GM23248 (cell line): Measurements from ENCODE around the gene ICAM1. TPM values are rescaled to one million over a fixed set of nuclear protein-coding genes. Genes with fewer than 3 reads are reported as not detected.
"Not testable (repeated sequence)": the region's sequence is repeated elsewhere in the genome, so short reads cannot be mapped to it uniquely, and the experiment has no call there.

Experiments
- DNase-seq: peaks from one replicate; pipeline ENCODE4 v3.0.0-alpha.2; 2015
- H2AFZ ChIP-seq: fragments of 200-600 bp; sonication (generic); 2 replicates; pipeline ENCODE4 v1.6.1; 2016; ENCODE audit warnings: antibody characterized with exemption
- H3F3A ChIP-seq: fragments of 200-600 bp; sonication (generic); 2 replicates; pipeline ENCODE4 v1.6.1; 2016; ENCODE audit warnings: mild to moderate bottlenecking, antibody characterized with exemption, mixed run types; ENCODE audit not compliant: insufficient read depth
- H3K27ac ChIP-seq: fragments of 200-600 bp; sonication (generic); 2 replicates; pipeline ENCODE4 v1.5.1; 2016; ENCODE audit warnings: mild to moderate bottlenecking
- H3K27me3 ChIP-seq: fragments of 200-600 bp; sonication (generic); replicated peaks from 2 replicates; pipeline ENCODE4 v1.6.1; 2016; ENCODE audit warnings: mild to moderate bottlenecking; ENCODE audit not compliant: insufficient read depth
- H3K36me3 ChIP-seq: fragments of 200-600 bp; sonication (generic); 2 replicates; pipeline ENCODE4 v1.6.1; 2016; ENCODE audit warnings: low read depth, mild to moderate bottlenecking
- H3K4me1 ChIP-seq: fragments of 200-600 bp; sonication (generic); 2 replicates; pipeline ENCODE4 v1.6.1; 2016; ENCODE audit warnings: mild to moderate bottlenecking; ENCODE audit not compliant: insufficient read depth
- H3K4me2 ChIP-seq: fragments of 200-600 bp; sonication (generic); one replicate; pipeline ENCODE4 v1.6.1; 2016; ENCODE audit warnings: mild to moderate bottlenecking; ENCODE audit not compliant: unreplicated experiment
- H3K4me3 ChIP-seq: fragments of 200-600 bp; sonication (generic); 2 replicates; pipeline ENCODE4 v1.5.1; 2016; ENCODE audit warnings: mild to moderate bottlenecking
- H3K79me2 ChIP-seq: fragments of 200-600 bp; sonication (generic); 2 replicates; pipeline ENCODE4 v1.6.1; 2016; ENCODE audit warnings: mild to moderate bottlenecking; ENCODE audit not compliant: insufficient read depth
- H3K9ac ChIP-seq: fragments of 200-600 bp; sonication (generic); 2 replicates; pipeline ENCODE4 v1.6.1; 2016; ENCODE audit warnings: mild to moderate bottlenecking
- H3K9me2 ChIP-seq: fragments of 200-600 bp; sonication (generic); 2 replicates; pipeline ENCODE4 v1.6.1; 2016; ENCODE audit warnings: mixed run types, mild to moderate bottlenecking, moderate library complexity; ENCODE audit not compliant: insufficient read depth
- H3K9me3 ChIP-seq: fragments of 200-600 bp; sonication (generic); one replicate; pipeline ENCODE4 v1.6.1; 2017; ENCODE audit warnings: low read depth
- H4K20me1 ChIP-seq: fragments of 200-600 bp; sonication (generic); 2 replicates; pipeline ENCODE4 v1.6.0; 2016; ENCODE audit not compliant: insufficient read depth
- EZH2 ChIP-seq: fragments of 200-600 bp; sonication (generic); IDR thresholded peaks from 2 replicates; pipeline ENCODE4 v1.6.1; 2018; ENCODE audit warnings: antibody characterized with exemption, mild to moderate bottlenecking; ENCODE audit not compliant: insufficient read depth, poor library complexity, severe bottlenecking
- EZH2phosphoT487 ChIP-seq: fragments of 200-600 bp; sonication (generic); IDR thresholded peaks from 2 replicates; pipeline ENCODE4 v1.6.1; 2018; ENCODE audit warnings: antibody characterized with exemption, moderate library complexity, mild to moderate bottlenecking, low read depth; ENCODE audit not compliant: insufficient read depth
- WGBS, 2 experiments: methylation state at CpG; one replicate each; pipeline ENCODE4 v1.1.6; 2015 to 2017; ENCODE audit warnings: low lambda C conversion rate in 2 of 2, low coverage in 1 of 2; ENCODE audit errors: missing lambda C conversion rate in 2 of 2; 5-methylcytosine and 5-hydroxymethylcytosine counted together
- in situ Hi-C: fragments of 300-500 bp; cut with MboI; formaldehyde crosslinking; loops from 2 replicates; pipeline ENCODE4 v1.15.0; 2020
- polyA plus RNA-seq: library from polyadenylated mRNA; unstranded; fragments of >200 nt; fragmentation: Nextera tagmentation; extraction: Ambion mirVana; gene quantifications from 2 replicates; pipeline ENCODE4 v1.2.1, GENCODE V29; 2016
- total RNA-seq: library from RNA; depleted of rRNA; stranded (reverse); fragments of >200 nt; shearing (Covaris generic); gene quantifications from 2 replicates; pipeline ENCODE4 v1.2.3, GENCODE V29; 2014

ICAM1 gene
- total and polyA plus RNA-seq, 2 experiments from 2014 or later: 21.6 to 23.6 TPM

DNA sequence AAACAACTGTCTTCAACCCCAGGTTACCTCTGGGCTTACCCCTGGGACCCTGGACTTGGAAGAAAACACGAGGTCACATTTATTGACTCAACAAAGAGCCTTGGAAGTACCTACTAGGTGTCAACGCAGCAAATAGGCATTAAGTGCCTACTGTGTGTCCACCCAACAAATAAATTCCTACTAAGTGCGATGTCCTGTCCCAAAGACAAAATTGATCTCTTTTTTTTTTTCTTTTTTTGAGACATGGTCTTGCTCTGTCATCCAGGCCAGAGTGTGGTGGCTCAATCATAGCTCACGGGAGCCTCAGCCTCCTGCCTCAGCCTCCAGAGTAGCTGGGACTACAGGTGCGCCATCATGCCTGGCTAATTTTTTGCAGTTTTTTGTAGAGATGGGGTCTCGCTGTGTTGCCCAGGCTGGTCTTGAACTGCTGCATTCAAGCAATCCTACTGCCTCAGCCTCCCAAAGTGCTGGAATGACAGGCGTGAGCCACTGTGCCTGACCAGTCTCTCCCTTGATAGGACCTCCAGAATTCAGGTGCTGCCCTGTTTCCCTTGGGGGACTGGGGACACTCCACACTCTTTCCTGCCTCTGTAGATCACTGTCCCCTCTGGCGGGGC, 39.2 kb upstream of the ICAM1 start:
- in situ Hi-C loops: loop anchor here (25.0 kb wide), 1 partner anchor 294 kb away; the partner anchor contains the start of gene OLFM2
- Histone ChIP-seq H3K4me1 (no peaks in the 10 kb centered on the region; the same call in 1 of the 2 replicates), H3K4me2 (peak overlapping the region; percentile 85), H3K9me2 (no peaks in the 10 kb centered on the region), H3K9ac (peak overlapping the region; percentile 93), H3K9me3 (no peaks in the 10 kb centered on the region), H3K27ac (peak overlapping the region; percentile 77), H4K20me1 (no peaks in the 10 kb centered on the region), H3K27me3 (no peaks in the 10 kb centered on the region), H3K4me3 (peak overlapping the region; percentile 92), H3F3A (peaks cover 33% of the 10 kb centered on the region), H3K36me3 (no peaks in the 10 kb centered on the region), H2AFZ (no peak overlapping the region), H3K79me2 (peaks cover 36% of the 10 kb centered on the region)
- TF ChIP-seq EZH2phosphoT487 (no peak), EZH2 (no peak)
- no peak for DNase-seq
- 72% methylated on average over 8 of the region's 8 CpGs for WGBS, 2 experiments

DNA sequence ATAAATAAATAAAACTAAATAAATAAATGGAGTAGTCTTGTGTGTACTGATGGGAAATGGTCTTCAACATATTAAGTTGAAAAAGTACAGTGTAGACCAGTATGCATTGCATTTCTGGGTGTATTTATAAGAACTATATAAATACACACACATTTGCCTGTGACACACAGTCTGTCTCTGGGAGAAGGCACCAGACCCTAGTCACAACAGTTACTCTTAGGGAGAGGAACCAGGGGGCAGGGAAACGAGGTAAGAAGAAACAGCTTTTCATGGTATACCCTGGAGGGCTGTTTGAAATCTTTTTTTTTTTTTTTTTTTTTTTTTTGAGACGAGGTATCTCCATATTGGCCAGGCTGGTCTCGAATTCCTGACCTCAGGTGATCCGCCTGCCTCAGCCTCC, 37.0 kb upstream of the ICAM1 start:
- H3K27me3 ChIP-seq: no peaks in the 10 kb centered on the region
- H3K79me2 ChIP-seq: peaks cover 18% of the 10 kb centered on the region
- in situ Hi-C loops: loop anchor here (25.0 kb wide), 1 partner anchor 297 kb away; the partner anchor contains the start of gene OLFM2
- no peak overlapping the region for H3K4me3 ChIP-seq
- peaks cover 10% of the 10 kb centered on the region; the same call in 1 of the 2 replicates for H3K4me1 ChIP-seq
- no peak for DNase-seq
- H3K9me2 ChIP-seq: no peaks in the 10 kb centered on the region
- no peak overlapping the region for H2AFZ ChIP-seq
- 84 to 86% methylated on average over 4 of the region's 4 CpGs for WGBS, 2 experiments
- TF ChIP-seq EZH2phosphoT487 (no peak), EZH2 (no peak)
- no peaks in the 10 kb centered on the region for H3K36me3 ChIP-seq
- H3K9me3 ChIP-seq: no peaks in the 10 kb centered on the region
- H3K27ac ChIP-seq: no peak overlapping the region
- H3F3A ChIP-seq: peaks cover 23% of the 10 kb centered on the region
- no peaks in the 10 kb centered on the region for H4K20me1 ChIP-seq
- H3K4me2 ChIP-seq: no peak overlapping the region
- no peak overlapping the region for H3K9ac ChIP-seq

- Histone ChIP-seq H3K79me2 (peaks cover 8% of the 10 kb centered on the region), H3F3A (peaks cover 14% of the 10 kb centered on the region; the same call in 1 of the 2 replicates), H3K9ac (no peak overlapping the region), H3K4me3 (no peak overlapping the region), H3K4me2 (no peak overlapping the region), H3K27me3 (no peaks in the 10 kb centered on the region), H3K9me3 (no peaks in the 10 kb centered on the region), H3K9me2 (no peaks in the 10 kb centered on the region), H3K27ac (no peak overlapping the region), H3K36me3 (no peaks in the 10 kb centered on the region), H4K20me1 (no peaks in the 10 kb centered on the region), H2AFZ (no peak overlapping the region), H3K4me1 (peaks cover 10% of the 10 kb centered on the region; the same call in 1 of the 2 replicates)
- WGBS, 2 experiments: 78 to 86% methylated on average over 4 of the region's 4 CpGs
- TF ChIP-seq EZH2phosphoT487 (no peak), EZH2 (no peak)
- DNase-seq: no peak
- in situ Hi-C loops: loop anchor here (25.0 kb wide), 1 partner anchor 298 kb away; the partner anchor contains the start of gene OLFM2
These were observed 35.9 kb upstream of the ICAM1 start for GRCh38 chr19:10235003-10235402.

DNA sequence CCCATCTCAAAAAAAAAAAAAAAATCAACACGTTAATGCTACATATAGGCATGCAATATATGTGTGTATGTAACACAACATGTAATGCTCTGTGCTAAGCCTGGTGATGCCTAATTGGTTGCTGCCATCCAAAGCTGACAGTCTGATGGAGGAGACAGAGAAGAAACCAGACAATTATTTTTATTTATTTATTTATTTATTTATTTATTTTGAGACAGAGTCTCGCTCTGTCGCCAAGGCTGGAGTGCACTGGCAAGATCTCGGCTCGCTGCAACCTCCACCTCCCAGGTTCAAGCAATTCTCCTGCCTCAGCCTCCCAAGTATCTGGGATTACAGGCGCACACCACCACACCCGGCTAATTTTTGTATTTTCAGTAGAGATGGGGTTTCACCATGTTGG, 35.5 kb upstream of the ICAM1 start:
- not testable (repeated sequence) for H3K79me2 ChIP-seq, H3K36me3 ChIP-seq, H2AFZ ChIP-seq, H3K9me3 ChIP-seq, H4K20me1 ChIP-seq, H3K27me3 ChIP-seq, H3K9me2 ChIP-seq, H3K27ac ChIP-seq, H3K4me2 ChIP-seq, H3K4me3 ChIP-seq, H3K9ac ChIP-seq, DNase-seq
- 96 to 97% methylated on average over 7 of the region's 7 CpGs for WGBS, 2 experiments
- in situ Hi-C loops: loop anchor here (25.0 kb wide), 1 partner anchor 298 kb away; the partner anchor contains the start of gene OLFM2
- Histone ChIP-seq H3K4me1 (peaks cover 10% of the 10 kb centered on the region; the same call in 1 of the 2 replicates), H3F3A (peaks cover 14% of the 10 kb centered on the region; the same call in 1 of the 2 replicates)

- no peak overlapping the region for H3K4me3 ChIP-seq
- H3K4me1 ChIP-seq: peaks cover 10% of the 10 kb centered on the region; the same call in 1 of the 2 replicates
- peak overlapping the region; percentile 66 for H2AFZ ChIP-seq
- H3K27ac ChIP-seq: peak overlapping the region; percentile 67
- H3K27me3 ChIP-seq: no peaks in the 10 kb centered on the region
- no peaks in the 10 kb centered on the region for H3K36me3 ChIP-seq
- 41 to 60% methylated on average over 3 to 6 of the region's 6 CpGs for WGBS, 2 experiments
- no peaks in the 10 kb centered on the region for H4K20me1 ChIP-seq
- peaks cover 7% of the 10 kb centered on the region; the same call in 1 of the 2 replicates for H3F3A ChIP-seq
- H3K4me2 ChIP-seq: no peak overlapping the region
- no peaks in the 10 kb centered on the region for H3K9me2 ChIP-seq
- no peak for TF ChIP-seq EZH2
- no peak for TF ChIP-seq EZH2phosphoT487
- H3K9me3 ChIP-seq: no peaks in the 10 kb centered on the region
- peak overlapping the region; percentile 47; the same call in 1 of the 2 replicates for H3K9ac ChIP-seq
- in situ Hi-C loops: loop anchor here (25.0 kb wide), 1 partner anchor 300 kb away; the partner anchor contains the start of gene OLFM2
- no peak for DNase-seq
- no peaks in the 10 kb centered on the region for H3K79me2 ChIP-seq
These were observed 33.2 kb upstream of the ICAM1 start for GRCh38 chr19:10237702-10238101.
